HG02938 (cell line): ENCODE data around the gene KCNMA1.
"Not testable (repeated sequence)": the region's sequence is repeated elsewhere in the genome, so short reads cannot be mapped to it uniquely, and the experiment has no call there.

Experiments used
- ATAC-seq: cut with Tn5 transposase; IDR thresholded peaks from one replicate; pipeline ENCODE4 v1.9.1; 2021; ENCODE audit warnings: mild to moderate bottlenecking, moderate library complexity; ENCODE audit not compliant: unreplicated experiment

Gene KCNMA1

GRCh38 chr10:77405771-77406241 lies 231.8 kb downstream of the KCNMA1 start:
- ATAC-seq: no peak

GRCh38 chr10:77404810-77405209 lies 232.8 kb downstream of the KCNMA1 start:
- no peak for ATAC-seq

- ATAC-seq: no peak
Observed at GRCh38 chr10:77403761-77404160, 233.8 kb downstream of the KCNMA1 start.

- ATAC-seq: no peak
Observed at GRCh38 chr10:77401683-77402082, 235.9 kb downstream of the KCNMA1 start.

- no peak for ATAC-seq
Observed at GRCh38 chr10:77400033-77400432, 237.6 kb downstream of the KCNMA1 start.

- ATAC-seq: no peak
Observed at GRCh38 chr10:77398986-77399755, 238.4 kb downstream of the KCNMA1 start.

- ATAC-seq: no peak
Observed at GRCh38 chr10:77398558-77398957, 239.1 kb downstream of the KCNMA1 start.

DNA sequence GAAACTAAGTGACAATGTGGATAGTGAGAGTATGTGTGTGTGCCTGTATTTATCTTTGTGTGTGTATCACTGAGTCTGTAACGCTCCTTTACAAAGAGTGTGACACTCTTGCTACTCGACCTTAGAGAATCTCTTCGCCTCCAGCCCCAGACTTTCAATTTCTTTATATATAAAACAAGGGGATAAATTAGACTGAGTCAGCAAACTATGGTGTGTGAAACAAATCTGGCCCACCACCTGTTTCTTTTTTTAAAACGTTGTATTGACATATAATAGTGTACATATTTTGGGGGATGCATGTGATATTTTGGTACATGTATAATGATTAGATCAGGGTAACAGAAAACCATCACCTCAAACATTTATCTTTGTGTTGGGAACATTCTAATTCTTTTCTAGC lies 240.5 kb downstream of the KCNMA1 start:
- no peak for ATAC-seq

GRCh38 chr10:77396290-77396689 lies 241.3 kb downstream of the KCNMA1 start:
- ATAC-seq: no peak

- ATAC-seq: no peak
Observed at GRCh38 chr10:77393821-77394501, 243.6 kb downstream of the KCNMA1 start.

DNA sequence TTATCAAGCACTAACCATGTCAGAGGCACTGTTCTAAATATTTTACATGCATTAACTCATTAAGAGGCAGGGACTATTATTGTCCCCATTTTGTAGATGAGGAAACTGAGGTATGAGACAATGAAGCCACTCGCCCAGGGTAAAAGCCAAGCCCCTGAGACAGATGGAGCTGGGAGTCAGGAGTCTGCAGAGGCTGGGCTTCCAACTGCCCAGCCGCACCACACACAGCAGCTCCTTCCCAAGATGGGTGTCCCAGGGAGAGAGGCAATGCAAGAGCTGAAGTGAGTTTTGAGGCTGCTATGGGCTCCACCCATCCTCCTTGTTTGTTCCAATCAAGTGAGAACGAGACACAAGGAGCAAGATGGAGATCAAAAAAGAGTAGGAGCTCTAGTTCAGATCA lies 244.2 kb downstream of the KCNMA1 start:
- no peak for ATAC-seq

DNA sequence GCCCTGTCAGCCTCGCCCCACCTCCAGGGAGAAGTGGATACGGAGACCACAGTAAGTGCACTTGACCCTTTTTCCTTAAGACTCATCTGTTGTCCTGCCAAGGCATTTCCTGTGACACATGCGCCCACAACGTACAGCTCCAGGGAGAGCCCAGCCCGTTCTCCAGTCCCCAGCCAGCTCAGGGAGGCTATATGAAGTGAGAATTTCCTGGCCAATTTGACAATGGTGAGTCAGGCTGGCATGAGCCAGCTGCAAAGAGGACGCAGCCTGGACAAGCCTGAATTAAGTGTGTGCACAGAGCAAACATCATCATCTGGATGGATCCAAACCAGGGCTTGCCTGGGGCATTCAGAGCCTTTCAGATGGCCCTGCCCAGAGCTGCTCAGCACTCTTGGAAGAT lies 244.8 kb downstream of the KCNMA1 start:
- ATAC-seq: no peak

- no peak for ATAC-seq
Observed at GRCh38 chr10:77392236-77392721, 245.3 kb downstream of the KCNMA1 start.

DNA sequence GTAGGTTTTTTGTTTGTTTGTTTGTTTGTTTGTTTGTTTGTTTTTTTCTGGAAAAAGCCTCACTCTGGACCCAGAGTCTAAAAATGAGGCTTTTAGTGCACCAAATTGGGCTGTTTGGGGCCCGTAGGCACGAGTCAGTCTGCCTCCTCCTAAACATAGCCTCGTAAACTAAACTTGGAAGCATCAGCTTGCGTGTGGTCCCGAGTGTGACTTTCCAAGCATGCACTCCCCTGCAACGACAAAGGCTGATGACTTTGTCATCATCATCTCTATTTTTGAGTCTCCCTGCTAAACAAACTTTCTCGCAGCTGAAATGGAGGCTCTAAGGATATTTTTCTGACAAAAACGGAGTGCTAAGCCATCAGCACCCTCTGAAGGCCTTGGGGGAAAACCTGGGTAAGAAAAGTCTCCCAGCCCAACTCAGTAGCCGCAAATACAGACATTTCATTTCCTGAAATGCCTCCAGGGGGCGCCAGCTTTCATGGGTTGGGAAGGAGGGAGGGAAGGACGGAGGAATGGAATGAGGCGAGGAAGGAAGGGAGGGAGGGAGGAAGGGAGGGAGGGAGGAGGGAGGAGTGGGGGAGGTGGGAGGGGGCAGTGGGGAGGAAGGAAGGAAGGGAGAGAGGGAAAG lies 245.9 kb downstream of the KCNMA1 start:
- ATAC-seq: no peak

GRCh38 chr10:77390481-77390891 lies 247.1 kb downstream of the KCNMA1 start:
- ATAC-seq: no peak

GRCh38 chr10:77388571-77389100 lies 249.0 kb downstream of the KCNMA1 start:
- no peak for ATAC-seq

- not testable (repeated sequence) for ATAC-seq
Observed at GRCh38 chr10:77387701-77388100, 249.9 kb downstream of the KCNMA1 start.

DNA sequence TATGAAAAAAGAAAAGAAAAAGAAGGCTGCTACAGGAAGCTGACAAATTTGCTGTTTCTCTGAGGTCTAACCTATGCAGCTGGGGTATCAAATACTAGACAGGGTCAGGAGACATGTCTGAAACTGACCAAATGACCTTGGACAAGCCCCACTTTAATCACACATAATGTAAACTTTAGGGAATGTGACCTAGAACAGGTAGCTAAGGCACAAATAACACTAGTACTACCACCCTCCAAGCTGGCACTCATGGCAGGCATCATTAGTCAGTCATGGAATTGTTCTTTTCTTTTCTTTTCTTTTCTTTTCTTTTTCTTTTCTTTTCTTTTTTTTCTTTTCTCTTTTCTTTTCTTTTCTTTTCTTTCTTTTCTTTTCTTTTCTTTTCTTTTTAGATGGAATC lies 250.4 kb downstream of the KCNMA1 start:
- ATAC-seq: no peak

GRCh38 chr10:77386838-77387237 lies 250.8 kb downstream of the KCNMA1 start:
- ATAC-seq: no peak

- ATAC-seq: no peak
Observed at GRCh38 chr10:77386365-77386764, 251.2 kb downstream of the KCNMA1 start.

DNA sequence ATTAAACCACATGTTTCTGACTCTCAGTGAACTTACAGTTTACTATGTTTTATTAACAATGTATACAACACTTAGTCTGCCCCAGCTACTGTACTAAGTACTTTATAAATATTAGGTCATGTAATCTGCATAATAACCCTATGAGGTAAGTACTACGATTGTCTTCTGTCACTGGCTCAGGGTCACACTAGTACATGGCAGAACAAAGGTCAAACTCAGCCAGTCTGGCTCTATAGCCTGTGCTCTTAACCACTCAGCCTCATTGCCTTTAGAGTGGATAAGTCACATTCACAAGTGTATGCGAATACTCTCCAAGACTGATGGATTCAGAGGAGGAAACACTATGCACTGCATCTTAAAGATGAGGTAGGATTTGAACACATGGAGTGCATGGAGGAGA lies 252.3 kb downstream of the KCNMA1 start:
- no peak for ATAC-seq
